Transverse colon (tissue), 4 donors: ENCODE data around the gene MSH5.

Source experiments
- EP300 ChIP-seq: sonication (generic); formaldehyde crosslinking; IDR thresholded peaks from one replicate; pipeline ENCODE4 v1.6.1; 2017; ENCODE audit warnings: antibody characterized with exemption, low read depth
- POLR2A ChIP-seq: fragments of 450-650 bp; IDR thresholded peaks from one replicate; pipeline ENCODE4 v1.6.1; 2016; ENCODE audit warnings: antibody characterized with exemption, mild to moderate bottlenecking, moderate library complexity
- POLR2AphosphoS5 ChIP-seq, 3 donors: sonication (generic); formaldehyde crosslinking; IDR thresholded peaks; one replicate each; pipeline ENCODE4 v1.6.1; 2016; ENCODE audit warnings: antibody characterized with exemption in 3 of 3
- TF ChIP-seq, protein P1 (sequence below), 5 experiments: fragments of 200-600 bp in 3 of 5; fragments of 450-650 bp in 2 of 5; sonication (generic) in 3 of 5; IDR thresholded peaks; 1 replicate in 2 of 5; 2 replicates in 3 of 5; pipeline ENCODE4 v1.5.1; 2016 to 2017; ENCODE audit warnings: antibody characterized with exemption in 5 of 5, inconsistent platforms in 3 of 5, mild to moderate bottlenecking in 2 of 5, moderate library complexity in 1 of 5

DNA sequence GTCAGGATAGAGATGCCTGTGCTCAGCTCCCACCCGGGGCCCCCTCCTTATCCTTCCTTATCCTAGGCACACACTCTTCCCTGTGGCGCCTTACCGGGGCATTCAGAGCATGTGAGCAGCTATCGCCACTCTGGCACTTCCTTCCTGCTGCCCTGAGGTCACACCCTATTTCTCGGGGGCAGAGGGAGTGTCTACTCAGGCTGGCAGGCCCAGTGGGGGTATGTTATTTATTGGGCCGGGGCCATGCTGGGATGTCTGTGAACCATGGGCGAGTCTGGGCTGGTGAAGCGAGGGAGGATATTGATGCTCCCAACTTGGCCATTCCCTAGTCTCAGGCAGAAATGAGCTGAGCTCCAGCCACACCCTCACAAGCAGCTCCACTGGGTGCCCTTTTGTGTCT lies 28.6 kb upstream of the MSH5 start:
- TF ChIP-seq POLR2A, result no peak
- TF ChIP-seq EP300, result no peak
- TF ChIP-seq, protein P1, sequence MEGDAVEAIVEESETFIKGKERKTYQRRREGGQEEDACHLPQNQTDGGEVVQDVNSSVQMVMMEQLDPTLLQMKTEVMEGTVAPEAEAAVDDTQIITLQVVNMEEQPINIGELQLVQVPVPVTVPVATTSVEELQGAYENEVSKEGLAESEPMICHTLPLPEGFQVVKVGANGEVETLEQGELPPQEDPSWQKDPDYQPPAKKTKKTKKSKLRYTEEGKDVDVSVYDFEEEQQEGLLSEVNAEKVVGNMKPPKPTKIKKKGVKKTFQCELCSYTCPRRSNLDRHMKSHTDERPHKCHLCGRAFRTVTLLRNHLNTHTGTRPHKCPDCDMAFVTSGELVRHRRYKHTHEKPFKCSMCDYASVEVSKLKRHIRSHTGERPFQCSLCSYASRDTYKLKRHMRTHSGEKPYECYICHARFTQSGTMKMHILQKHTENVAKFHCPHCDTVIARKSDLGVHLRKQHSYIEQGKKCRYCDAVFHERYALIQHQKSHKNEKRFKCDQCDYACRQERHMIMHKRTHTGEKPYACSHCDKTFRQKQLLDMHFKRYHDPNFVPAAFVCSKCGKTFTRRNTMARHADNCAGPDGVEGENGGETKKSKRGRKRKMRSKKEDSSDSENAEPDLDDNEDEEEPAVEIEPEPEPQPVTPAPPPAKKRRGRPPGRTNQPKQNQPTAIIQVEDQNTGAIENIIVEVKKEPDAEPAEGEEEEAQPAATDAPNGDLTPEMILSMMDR (IDR thresholded peaks at IDR 0.05), result no peak
- peak in 1 of 3 donors; percentile 43 for TF ChIP-seq POLR2AphosphoS5 (IDR thresholded peaks at IDR 0.05)
